H1 (cell line): Measurements from ENCODE around the gene SLC35A2. TPM values are rescaled to one million over a fixed set of nuclear protein-coding genes. Genes with fewer than 3 reads are reported as not detected.

Source experiments
- CTCF ChIA-PET: fragments of 300-600 bp; sonication (Branson Sonifier 250); formaldehyde crosslinking; loops from one replicate; lab custom pipeline; 2021; ENCODE audit not compliant: partially characterized antibody; lab: Charles Lee
- POLR2A ChIA-PET: fragments of 300-600 bp; sonication (Branson Sonifier 250); formaldehyde crosslinking; loops from one replicate; lab custom pipeline; 2021; ENCODE audit warnings: inconsistent platforms; ENCODE audit not compliant: partially characterized antibody; lab: Charles Lee
- DNase-seq, 2 experiments: peaks; one replicate each; pipeline versions ENCODE4 v3.0.0 to v3.0.0-alpha.2; 2010 to 2022; ENCODE audit warnings: low spot score in 2 of 2, low read depth in 1 of 2, mixed read lengths in 1 of 2
- FAIRE-seq: peaks from 2 replicates; lab custom pipeline; 2011; peaks lifted over from hg19 to GRCh38; lab: Jason Lieb, UNC
- H2AFZ ChIP-seq: 2 replicates; pipeline ENCODE4 v1.8.1; 2012; ENCODE audit warnings: low read length, inconsistent platforms
- H2AK5ac ChIP-seq: 2 replicates; pipeline ENCODE4 v1.6.1; 2013; ENCODE audit warnings: low read depth, low read length
- H2BK120ac ChIP-seq: replicated peaks from 2 replicates; pipeline ENCODE3; 2013; ENCODE audit warnings: low read depth, low read length, inconsistent platforms
- H2BK12ac ChIP-seq: 2 replicates; pipeline ENCODE4 v1.6.1; 2013; ENCODE audit warnings: low read depth, low read length
- H2BK15ac ChIP-seq: 2 replicates; pipeline ENCODE4 v1.6.1; 2013; ENCODE audit warnings: low read length
- H2BK20ac ChIP-seq: 2 replicates; pipeline ENCODE4 v1.6.1; 2013; ENCODE audit warnings: low read length
- H2BK5ac ChIP-seq: 2 replicates; pipeline ENCODE4 v1.6.1; 2013; ENCODE audit warnings: low read depth, low read length
- H3K14ac ChIP-seq: 2 replicates; pipeline ENCODE4 v1.6.1; 2013; ENCODE audit warnings: inconsistent platforms; ENCODE audit not compliant: insufficient read length
- H3K18ac ChIP-seq: 2 replicates; pipeline ENCODE4 v1.6.1; 2013; ENCODE audit warnings: low read length; ENCODE audit errors: extremely low read depth
- H3K23ac ChIP-seq: 2 replicates; pipeline ENCODE4 v1.6.1; 2013; ENCODE audit warnings: inconsistent platforms; ENCODE audit not compliant: insufficient read length
- H3K23me2 ChIP-seq: 2 replicates; pipeline ENCODE4 v1.6.1; 2013; ENCODE audit warnings: low read depth, low read length
- H3K27ac ChIP-seq: 2 replicates; pipeline ENCODE4 v1.6.1; 2011; ENCODE audit warnings: low read depth, low read length, inconsistent platforms
- H3K27me3 ChIP-seq, 4 experiments: replicated peaks in 1 of 4; 1 replicate in 1 of 4; 2 replicates in 3 of 4; pipeline versions ENCODE4 v1.6.1 to v1.8.1; 2011 to 2013; ENCODE audit warnings: low read length in 3 of 4, mild to moderate bottlenecking in 3 of 4, inconsistent platforms in 2 of 4, mixed read lengths in 2 of 4, moderate library complexity in 1 of 4; ENCODE audit not compliant: control insufficient read depth in 3 of 4, insufficient read depth in 3 of 4; ENCODE audit errors: extremely low read depth in 1 of 4
- H3K36me3 ChIP-seq, 4 experiments: 2 replicates each; pipeline versions ENCODE4 v1.6.1 to v1.8.1; 2011 to 2013; ENCODE audit warnings: mild to moderate bottlenecking in 4 of 4, low read length in 3 of 4, moderate library complexity in 2 of 4, control low read depth in 1 of 4, inconsistent platforms in 1 of 4; ENCODE audit not compliant: insufficient read depth in 4 of 4, control insufficient read depth in 2 of 4
- H3K4ac ChIP-seq: replicated peaks from 2 replicates; pipeline ENCODE3; 2013; ENCODE audit warnings: low read length, low read depth, mixed read lengths, inconsistent platforms; ENCODE audit not compliant: insufficient read length
- H3K4me1 ChIP-seq, 4 experiments: replicated peaks in 1 of 4; 1 replicate in 1 of 4; 2 replicates in 3 of 4; pipeline versions ENCODE4 v1.6.1 to v1.8.1; 2011 to 2013; ENCODE audit warnings: low read length in 3 of 4, inconsistent platforms in 2 of 4, mixed read lengths in 1 of 4; ENCODE audit not compliant: insufficient read depth in 4 of 4, control insufficient read depth in 3 of 4
- H3K4me2 ChIP-seq, 2 experiments: 2 replicates each; pipeline versions ENCODE4 v1.6.1 to v1.8.1; 2011 to 2013; ENCODE audit warnings: low read depth in 2 of 2, low read length in 2 of 2, control low read depth in 1 of 2, inconsistent platforms in 1 of 2, mild to moderate bottlenecking in 1 of 2; ENCODE audit not compliant: insufficient read depth in 1 of 2
- H3K4me3 ChIP-seq, 4 experiments: fragments of 200-600, 300-600 bp in 1 of 4; sonication (generic), shearing (Covaris generic), sonication (Bioruptor Twin) in 1 of 4; 2 replicates each; pipeline versions ENCODE4 v1.5.1 to v1.8.1; 2011 to 2016; ENCODE audit warnings: low read length in 4 of 4, low read depth in 3 of 4, control low read depth in 2 of 4, inconsistent platforms in 2 of 4, mild to moderate bottlenecking in 2 of 4, mixed read lengths in 1 of 4, moderate library complexity in 1 of 4; ENCODE audit not compliant: insufficient read depth in 2 of 4; ENCODE audit errors: extremely low read depth in 1 of 4
- H3K56ac ChIP-seq: replicated peaks from 2 replicates; pipeline ENCODE3; 2013; ENCODE audit warnings: low read depth, mild to moderate bottlenecking, mixed read lengths, low read length, inconsistent platforms; ENCODE audit not compliant: insufficient read length
- H3K79me1 ChIP-seq: 2 replicates; pipeline ENCODE4 v1.6.1; 2013; ENCODE audit warnings: low read depth, low read length, control low read depth
- H3K79me2 ChIP-seq, 2 experiments: 2 replicates each; pipeline versions ENCODE4 v1.6.1 to v1.8.1; 2012 to 2013; ENCODE audit warnings: low read length in 2 of 2, mild to moderate bottlenecking in 2 of 2, inconsistent platforms in 1 of 2; ENCODE audit not compliant: insufficient read depth in 2 of 2, control insufficient read depth in 1 of 2
- H3K9ac ChIP-seq, 4 experiments: replicated peaks in 1 of 4; 1 replicate in 1 of 4; 2 replicates in 3 of 4; pipeline versions ENCODE4 v1.6.1 to v1.8.1; 2011 to 2013; ENCODE audit warnings: low read depth in 3 of 4, low read length in 3 of 4, control low read depth in 2 of 4, mild to moderate bottlenecking in 2 of 4, moderate library complexity in 2 of 4, inconsistent platforms in 1 of 4; ENCODE audit errors: extremely low read depth in 1 of 4
- H3K9me3 ChIP-seq, 2 experiments: 2 replicates each; pipeline versions ENCODE4 v1.6.1 to v1.8.1; 2012 to 2013; ENCODE audit warnings: mild to moderate bottlenecking in 2 of 2, moderate library complexity in 2 of 2, control low read depth in 1 of 2, inconsistent platforms in 1 of 2, low read depth in 1 of 2, low read length in 1 of 2, mixed read lengths in 1 of 2; ENCODE audit not compliant: insufficient read depth in 2 of 2
- H4K20me1 ChIP-seq, 2 experiments: replicated peaks in 1 of 2; 2 replicates each; pipeline versions ENCODE3 to v1.8.1; 2011 to 2013; ENCODE audit warnings: inconsistent platforms in 2 of 2, low read length in 2 of 2, mild to moderate bottlenecking in 1 of 2; ENCODE audit not compliant: insufficient read depth in 2 of 2, control insufficient read depth in 1 of 2
- H4K5ac ChIP-seq: 2 replicates; pipeline ENCODE4 v1.6.1; 2013; ENCODE audit warnings: low read length, low read depth, mixed read lengths, inconsistent platforms; ENCODE audit not compliant: insufficient read length
- H4K8ac ChIP-seq: 2 replicates; pipeline ENCODE4 v1.8.0; 2013; ENCODE audit warnings: mild to moderate bottlenecking, moderate library complexity, low read length, inconsistent platforms; ENCODE audit not compliant: insufficient read depth; ENCODE audit errors: extremely low read depth
- H4K91ac ChIP-seq: replicated peaks from 2 replicates; pipeline ENCODE3; 2013; ENCODE audit warnings: low read length, mixed read lengths, inconsistent platforms; ENCODE audit not compliant: insufficient read length
- ATF2 ChIP-seq: IDR thresholded peaks from 2 replicates; pipeline ENCODE4 v1.6.1; 2012; ENCODE audit warnings: low read length, inconsistent platforms
- BACH1 ChIP-seq: IDR thresholded peaks from 2 replicates; pipeline ENCODE4 v1.6.1; 2012; ENCODE audit warnings: low read length, improper control_type of control experiment
- BRCA1 ChIP-seq: IDR thresholded peaks from 2 replicates; pipeline ENCODE4 v1.6.1; 2012; ENCODE audit warnings: low read depth, low read length, improper control_type of control experiment
- CTBP2 ChIP-seq: IDR thresholded peaks from 2 replicates; pipeline ENCODE4 v1.7.0; 2011; ENCODE audit warnings: borderline replicate concordance, mild to moderate bottlenecking, moderate library complexity, mixed read lengths, low read length; ENCODE audit not compliant: insufficient read depth, insufficient read length
- EGR1 ChIP-seq: IDR thresholded peaks from 2 replicates; pipeline ENCODE4 v1.6.1; 2011; ENCODE audit warnings: low read depth, low read length, borderline replicate concordance
- EZH2 ChIP-seq: fragments of 200-600 bp; sonication (generic); IDR thresholded peaks from 2 replicates; pipeline ENCODE4 v1.7.1; 2012; ENCODE audit warnings: low read depth, mild to moderate bottlenecking, moderate library complexity, low read length, inconsistent platforms; ENCODE audit not compliant: severe bottlenecking
- JUN ChIP-seq: IDR thresholded peaks from 2 replicates; pipeline ENCODE4 v1.6.1; 2011; ENCODE audit warnings: low read depth, mild to moderate bottlenecking, improper control_type of control experiment, low read length
- POU5F1 ChIP-seq: IDR thresholded peaks from 2 replicates; pipeline ENCODE4 v1.6.1; 2011; ENCODE audit warnings: low read depth, mild to moderate bottlenecking, low read length, moderate library complexity
- SRF ChIP-seq: IDR thresholded peaks from 2 replicates; pipeline ENCODE4 v1.6.1; 2011; ENCODE audit warnings: mild to moderate bottlenecking, low read depth, low read length, moderate library complexity
- SUZ12 ChIP-seq: fragments of 200-600 bp; sonication (generic); IDR thresholded peaks from 2 replicates; pipeline ENCODE4 v1.6.1; 2012; ENCODE audit warnings: mild to moderate bottlenecking, inconsistent platforms, low read length, moderate library complexity, mixed read lengths
- WGBS, 2 experiments: shearing (Covaris generic) in 1 of 2; methylation state at CpG; one replicate each; pipeline versions ENCODE4 v1.1.6 to v1.1.7; 2013 to 2015; ENCODE audit warnings: low lambda C conversion rate in 2 of 2, mixed read lengths in 2 of 2, inconsistent platforms in 1 of 2, low coverage in 1 of 2, missing lambda C conversion rate in 1 of 2; ENCODE audit not compliant: insufficient replicate concordance in 2 of 2, insufficient coverage in 1 of 2, insufficient read length in 1 of 2; ENCODE audit errors: extremely low coverage in 1 of 2, missing lambda C conversion rate in 1 of 2; 5-methylcytosine and 5-hydroxymethylcytosine counted together
- polyA plus RNA-seq, 7 experiments: library from polyadenylated mRNA; depleted of rRNA in 3 of 7; stranded (reverse) in 5 of 7; unstranded in 2 of 7; fragments of >200 nt in 5 of 7; fragments of 200-250 nt in 2 of 7; gene quantifications; 1 replicate in 5 of 7; 2 replicates in 1 of 7; 4 replicates in 1 of 7; pipeline versions ENCODE4 v1.2.1 to v1.2.3, GENCODE V29; 2011 to 2013; ENCODE audit warnings: missing spikeins in 2 of 7, mixed read lengths in 2 of 7
- total RNA-seq: library from RNA; stranded (reverse); fragmentation: NEBNext Ultra II Directional; extraction: Animal tissue kit (Norgen Biotek cat#: 25700); gene quantifications from 2 replicates; pipeline ENCODE4 v1.2.1, GENCODE V29; 2021

The SLC35A2 gene
- total and polyA plus RNA-seq, 2 of the 8 experiments (the other 6 are each of a cell fraction or from before 2014, with no cell fraction given) = 21.4 to 48.3 TPM

- Histone ChIP-seq H3K4me3 (peak overlapping the region; percentile 30 to 76 (median 46)), H3K27ac (no peak overlapping the region), H4K20me1 (peaks cover 0 to 2% of the 10 kb centered on the region in 2 experiments), H3K56ac (no peak overlapping the region), H3K79me1 (no peaks in the 10 kb centered on the region; the same call in 1 of the 2 replicates), H2BK120ac (no peak overlapping the region), H3K4me2 (peak overlapping the region; percentile 43 to 69), H3K4ac (no peak overlapping the region), H4K91ac (no peak overlapping the region), H3K23ac (no peak overlapping the region), H3K18ac (no peak overlapping the region), H2BK5ac (no peak overlapping the region), H3K9me3 (no peaks in the 10 kb centered on the region), H4K8ac (no peak overlapping the region), H3K14ac (no peak overlapping the region), H2BK15ac (no peak overlapping the region), H2AFZ (no peak overlapping the region), H3K9ac (peak overlapping the region in 1 of 4 experiments; percentile 14; a peak in 1 of 7 replicates), H2BK12ac (no peak overlapping the region), H2BK20ac (no peak overlapping the region), H3K27me3 (no peaks in the 10 kb centered on the region), H4K5ac (no peak overlapping the region), H3K23me2 (peaks cover 5% of the 10 kb centered on the region; the same call in 1 of the 2 replicates), H3K4me1 (0 out of 7 replicates have a peak, but pooled peaks cover 0 to 4% (median 0%) of the 10 kb centered on the region in 4 experiments), H3K79me2 (peaks cover 0 to 4% of the 10 kb centered on the region in 2 experiments; a peak in 2 of 4 replicates), H3K36me3 (peaks cover 0 to 7% (median 3%) of the 10 kb centered on the region in 4 experiments; a peak in 2 of 8 replicates), H2AK5ac (no peak overlapping the region)
- ChIA-PET CTCF (interaction anchor here (1.7 kb wide), 1 partner anchor 85 kb away, joined by 3 read pairs; no protein-coding TSS in a partner anchor), POLR2A (interaction anchor here (0.6 to 2.9 kb wide), 11 partner anchors 12 to 249 kb away, joined by 3 to 15 read pairs (median 4); partner anchors contain the start of genes PIM2 and SLC35A2)
- TF ChIP-seq SRF (no peak), ATF2 (no peak), POU5F1 (no peak), SUZ12 (no peak), BRCA1 (no peak), CTBP2 (no peak), BACH1 (no peak), EGR1 (no peak), EZH2 (no peak), JUN (no peak)
- DNase-seq (peak in 1 of 2 experiments; percentile 52), FAIRE-seq (no peak)
- WGBS, 2 experiments = 6% methylated on average over 3 of the region's 35 CpGs; no CpG with 5 or more reads in 1 of the 2 experiments
These were observed 20.5 kb downstream of the SLC35A2 start for GRCh38 chrX:48890934-48891401.
